Kidney (tissue), 14 donors: Measurements from ENCODE around the gene OXNAD1. TPM values are rescaled to one million over a fixed set of nuclear protein-coding genes. Genes with fewer than 3 reads are reported as not detected.

ENCODE experiments used
- DNase-seq, 5 donors: peaks; one replicate each; pipeline ENCODE4 v3.0.0-alpha.2; 2013 to 2020
- FAIRE-seq: peaks from 2 replicates; lab custom pipeline; 2012; peaks lifted over from hg19 to GRCh38; lab: Jason Lieb, UNC
- H3K27ac ChIP-seq, 2 donors: one replicate each; pipeline ENCODE4 v1.7.0; 2013; ENCODE audit warnings: low read depth in 2 of 2, low read length in 2 of 2, inconsistent platforms in 1 of 2
- H3K27me3 ChIP-seq: one replicate; pipeline ENCODE4 v1.7.1; 2013; ENCODE audit warnings: low read length, inconsistent platforms; ENCODE audit not compliant: control insufficient read depth, insufficient read depth
- H3K36me3 ChIP-seq, 3 donors: one replicate each; pipeline versions ENCODE4 v1.7.0 to v1.7.1; 2013; ENCODE audit warnings: low read length in 3 of 3, control low read depth in 1 of 3, inconsistent platforms in 1 of 3; ENCODE audit not compliant: insufficient read depth in 3 of 3, control insufficient read depth in 2 of 3
- H3K4me1 ChIP-seq, 3 donors: one replicate each; pipeline versions ENCODE4 v1.7.0 to v1.7.1; 2013; ENCODE audit warnings: low read length in 3 of 3, inconsistent platforms in 1 of 3, low read depth in 1 of 3; ENCODE audit not compliant: control insufficient read depth in 2 of 3, insufficient read depth in 2 of 3
- H3K4me3 ChIP-seq, 3 donors: one replicate each; pipeline versions ENCODE4 v1.7.0 to v1.8.1; 2013; ENCODE audit warnings: low read length in 3 of 3, control low read depth in 1 of 3, inconsistent platforms in 1 of 3
- H3K9ac ChIP-seq, 3 donors: one replicate each; pipeline versions ENCODE4 v1.7.0 to v1.7.1; 2013; ENCODE audit warnings: low read length in 3 of 3, control low read depth in 1 of 3, inconsistent platforms in 1 of 3
- H3K9me3 ChIP-seq, 3 donors: one replicate each; pipeline versions ENCODE4 v1.7.0 to v1.7.1; 2013; ENCODE audit warnings: low read length in 3 of 3, control low read depth in 1 of 3, inconsistent platforms in 1 of 3; ENCODE audit not compliant: control insufficient read depth in 2 of 3, insufficient read depth in 1 of 3
- CTCF ChIP-seq: IDR thresholded peaks from 3 replicates; pipeline ENCODE4 v1.5.1; 2012; ENCODE audit warnings: mild to moderate bottlenecking, moderate library complexity, borderline replicate concordance; ENCODE audit not compliant: insufficient read depth; ENCODE audit errors: extremely low read depth
- intact Hi-C: fragments of 100-400 bp; cut with DNase I; formaldehyde crosslinking; loops from one replicate; pipeline ENCODE4 v1.11.1; 2022
- polyA plus RNA-seq: library from polyadenylated mRNA; stranded (reverse); fragments of 350-450 nt; fragmentation: Illumina TruSeq; extraction: RNeasy Lipid Tissue Mini Kit (QIAGEN cat#74804); gene quantifications from one replicate; pipeline ENCODE4 v1.2.3, GENCODE V29; 2014; ENCODE audit warnings: low read depth, low replicate concordance; ENCODE audit not compliant: insufficient read depth
- total RNA-seq: library from RNA; stranded (reverse); fragmentation: NEBNext Ultra II Directional; extraction: Animal tissue kit (Norgen Biotek cat#: 25700); gene quantifications from one replicate; pipeline ENCODE4 v1.2.1, GENCODE V29; 2021
- donor health status: control.
- donor health status: control.
- donor health status: control.
- donor health status: control.
- donor health status: control.
- donor health status: DM: yes; HTN: yes; CAD: no.
- donor health status: Normal renal cell carcinoma (clear cell type).

Gene OXNAD1
- total and polyA plus RNA-seq, 2 donors from 2014 or later = 12.7 to 17.3 TPM

GRCh38 chr3:16300307-16300706 lies 35.3 kb downstream of the OXNAD1 start:
- H3K27ac ChIP-seq = no peak overlapping the region
- DNase-seq (no peak), FAIRE-seq (no peak)
- TF ChIP-seq CTCF = no peak
- no peaks in the 10 kb centered on the region for H3K27me3 ChIP-seq
- peaks cover 0 to 4% (median 0%) of the 10 kb centered on the region in 3 donors for H3K9me3 ChIP-seq
- no peak overlapping the region for H3K4me3 ChIP-seq
- peaks cover 0 to 4% (median 0%) of the 10 kb centered on the region in 3 donors for H3K4me1 ChIP-seq
- intact Hi-C loops = no loop called here
- H3K36me3 ChIP-seq = peaks cover 0 to 31% (median 6%) of the 10 kb centered on the region in 3 donors
- H3K9ac ChIP-seq = no peak overlapping the region

GRCh38 chr3:16300881-16301359 lies 35.9 kb downstream of the OXNAD1 start:
- FAIRE-seq (no peak), DNase-seq (no peak)
- Histone ChIP-seq H3K27ac (no peak overlapping the region), H3K4me3 (no peak overlapping the region), H3K27me3 (no peaks in the 10 kb centered on the region), H3K9ac (no peak overlapping the region), H3K4me1 (peaks cover 0 to 10% (median 2%) of the 10 kb centered on the region in 3 donors), H3K36me3 (peaks cover 0 to 26% (median 6%) of the 10 kb centered on the region in 3 donors), H3K9me3 (peaks cover 0 to 4% (median 0%) of the 10 kb centered on the region in 3 donors)
- no peak for TF ChIP-seq CTCF
- intact Hi-C loops = no loop called here

- peaks cover 0 to 29% (median 6%) of the 10 kb centered on the region in 3 donors for H3K36me3 ChIP-seq
- DNase-seq = no peak
- no peak for FAIRE-seq
- no peak overlapping the region for H3K27ac ChIP-seq
- peaks cover 0 to 4% (median 0%) of the 10 kb centered on the region in 3 donors for H3K9me3 ChIP-seq
- intact Hi-C loops = no loop called here
- no peak for TF ChIP-seq CTCF
- H3K9ac ChIP-seq = no peak overlapping the region
- H3K4me1 ChIP-seq = peaks cover 0 to 10% (median 2%) of the 10 kb centered on the region in 3 donors
- H3K27me3 ChIP-seq = no peaks in the 10 kb centered on the region
- H3K4me3 ChIP-seq = no peak overlapping the region
Observed at GRCh38 chr3:16301507-16301906, 36.5 kb downstream of the OXNAD1 start.
